Amniotic stem cell (primary cell): ENCODE results near the gene LRTM1.

Source experiments
- DNase-seq: peaks from one replicate; lab custom pipeline; 2025; lab: John Stamatoyannopoulos, UW

The LRTM1 gene

GRCh38 chr3:54939557-54940300 lies 11.9 kb upstream of the LRTM1 start:
- no peak for DNase-seq

- DNase-seq = no peak
Measured at GRCh38 chr3:54936561-54936960, 8.7 kb upstream of the LRTM1 start.

GRCh38 chr3:54935869-54936268 lies 8.0 kb upstream of the LRTM1 start:
- DNase-seq = no peak

- DNase-seq = no peak
Measured at GRCh38 chr3:54932606-54933005, 4.7 kb upstream of the LRTM1 start.

GRCh38 chr3:54931182-54931581 lies 3.3 kb upstream of the LRTM1 start:
- no peak for DNase-seq

GRCh38 chr3:54918516-54918915 lies 9.3 kb downstream of the LRTM1 start:
- no peak for DNase-seq

- no peak for DNase-seq
Measured at GRCh38 chr3:54917862-54918261, 10.0 kb downstream of the LRTM1 start.

GRCh38 chr3:54917174-54917573 lies 10.7 kb downstream of the LRTM1 start:
- no peak for DNase-seq

- DNase-seq = no peak
Measured at GRCh38 chr3:54916732-54917131, 11.1 kb downstream of the LRTM1 start.

- no peak for DNase-seq
Measured at GRCh38 chr3:54915976-54916375, 11.9 kb downstream of the LRTM1 start.

- DNase-seq = no peak
Measured at GRCh38 chr3:54915181-54915580, 12.7 kb downstream of the LRTM1 start.

GRCh38 chr3:54914180-54914579 lies 13.7 kb downstream of the LRTM1 start:
- DNase-seq = no peak

- DNase-seq = no peak
Measured at GRCh38 chr3:54909191-54909590, 18.7 kb downstream of the LRTM1 start.

- no peak for DNase-seq
Measured at GRCh38 chr3:54906763-54907162, 21.1 kb downstream of the LRTM1 start.

GRCh38 chr3:54905920-54906319 lies 21.9 kb downstream of the LRTM1 start:
- DNase-seq = no peak

GRCh38 chr3:54905261-54905888 lies 22.5 kb downstream of the LRTM1 start:
- DNase-seq = no peak

- DNase-seq = no peak
Measured at GRCh38 chr3:54901906-54902685, 25.8 kb downstream of the LRTM1 start.

- no peak for DNase-seq
Measured at GRCh38 chr3:54900838-54901591, 26.8 kb downstream of the LRTM1 start.

GRCh38 chr3:54899273-54899672 lies 28.6 kb downstream of the LRTM1 start:
- no peak for DNase-seq

- no peak for DNase-seq
Measured at GRCh38 chr3:54897028-54897711, 30.7 kb downstream of the LRTM1 start.

GRCh38 chr3:54895613-54896012 lies 32.2 kb downstream of the LRTM1 start:
- DNase-seq = no peak

GRCh38 chr3:54892168-54892567 lies 35.7 kb downstream of the LRTM1 start:
- DNase-seq = no peak
